TTC549 (cell line): ENCODE measurements around the gene ZMYND10.
"Not testable (repeated sequence)": the region's sequence is repeated elsewhere in the genome, so short reads cannot be mapped to it uniquely, and the experiment has no call there.

Experiments
- FAIRE-seq: peaks from 2 replicates; lab custom pipeline; 2012; peaks lifted over from hg19 to GRCh38; lab: Jason Lieb, UNC

ZMYND10 gene

GRCh38 chr3:50325113-50325480 lies 20.4 kb downstream of the ZMYND10 start:
- no peak for FAIRE-seq

- no peak for FAIRE-seq
Observed at GRCh38 chr3:50324351-50325112, 21.0 kb downstream of the ZMYND10 start.

GRCh38 chr3:50323614-50324199 lies 21.8 kb downstream of the ZMYND10 start:
- no peak for FAIRE-seq

GRCh38 chr3:50323092-50323600 lies 22.4 kb downstream of the ZMYND10 start:
- no peak for FAIRE-seq

GRCh38 chr3:50322386-50323091 lies 23.0 kb downstream of the ZMYND10 start, which contains the start of gene HYAL2:
Gene HYAL2, minus strand, starts transcription at chr3:50322745. Its CDS starts 2,256 bp downstream, at chr3:50320489.
- no peak for FAIRE-seq

GRCh38 chr3:50322115-50322385 lies 23.5 kb downstream of the ZMYND10 start:
- FAIRE-seq, result no peak

- no peak for FAIRE-seq
Observed at GRCh38 chr3:50321336-50322114, 24.0 kb downstream of the ZMYND10 start.

GRCh38 chr3:50320853-50321335 lies 24.6 kb downstream of the ZMYND10 start:
- FAIRE-seq, result no peak

GRCh38 chr3:50319894-50320625 lies 25.5 kb downstream of the ZMYND10 start:
- FAIRE-seq, result no peak

- FAIRE-seq, result no peak
Observed at GRCh38 chr3:50319181-50319893, 26.2 kb downstream of the ZMYND10 start.

- no peak for FAIRE-seq
Observed at GRCh38 chr3:50318615-50319014, 26.9 kb downstream of the ZMYND10 start.

- no peak for FAIRE-seq
Observed at GRCh38 chr3:50318163-50318562, 27.4 kb downstream of the ZMYND10 start.

- FAIRE-seq, result no peak
Observed at GRCh38 chr3:50317300-50317699, 28.2 kb downstream of the ZMYND10 start.

GRCh38 chr3:50316657-50317242 lies 28.8 kb downstream of the ZMYND10 start:
- FAIRE-seq, result no peak

- no peak for FAIRE-seq
Observed at GRCh38 chr3:50314816-50315215, 30.7 kb downstream of the ZMYND10 start.

GRCh38 chr3:50314342-50314741 lies 31.2 kb downstream of the ZMYND10 start:
- no peak for FAIRE-seq

- FAIRE-seq, result not testable (repeated sequence)
Observed at GRCh38 chr3:50312041-50312440, 33.5 kb downstream of the ZMYND10 start.

- no peak for FAIRE-seq
Observed at GRCh38 chr3:50304601-50305000, 40.9 kb downstream of the ZMYND10 start.

- no peak for FAIRE-seq
Observed at GRCh38 chr3:50303013-50303815, 42.3 kb downstream of the ZMYND10 start, which contains the start of gene HYAL1. Gene HYAL1, minus strand, starts transcription at chr3:50303574. Its CDS starts 618 bp downstream, at chr3:50302956.
